Kidney glomerular epithelial cell (primary cell): ENCODE measurements around the gene PTGDS.

Experiments
- DNase-seq: peaks from one replicate; lab custom pipeline; 2025; lab: John Stamatoyannopoulos, UW

The PTGDS gene

DNA sequence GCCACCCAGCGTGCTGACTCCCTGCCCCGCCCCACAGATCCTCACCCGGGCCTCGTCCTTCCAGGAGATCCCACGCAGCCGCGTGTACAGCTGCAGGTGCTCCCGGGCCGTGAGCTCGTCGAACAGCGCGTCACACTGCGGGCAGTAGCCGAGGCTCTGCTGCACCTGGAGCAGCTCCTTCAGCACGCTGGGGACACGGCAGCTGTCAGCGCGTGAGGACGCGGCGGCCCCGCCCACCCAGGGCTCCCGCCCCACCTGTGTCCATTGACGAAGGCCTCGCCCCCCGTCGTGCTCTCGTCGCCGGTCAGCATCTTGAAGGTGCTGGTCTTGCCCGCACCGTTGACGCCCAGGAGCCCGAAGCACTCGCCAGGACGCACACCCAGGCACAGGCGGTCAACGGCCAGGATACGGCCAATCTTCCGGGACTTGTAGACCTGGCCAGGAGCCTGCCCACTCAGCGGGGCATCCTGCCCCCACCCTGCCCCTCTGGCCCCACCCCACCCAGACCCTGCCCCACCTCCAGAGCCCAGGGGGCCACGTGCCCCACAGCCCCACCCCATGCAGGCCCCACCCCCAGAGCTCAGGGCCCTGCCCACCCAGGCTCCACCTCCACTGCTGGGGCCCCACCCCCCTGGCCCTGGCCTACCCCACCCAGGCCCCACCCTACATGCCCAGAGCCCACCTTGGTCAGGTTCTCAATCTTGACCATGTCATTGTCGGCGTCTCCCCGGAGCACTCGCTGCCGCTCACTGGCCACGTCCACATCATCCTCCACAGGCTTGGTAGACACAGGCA lies 32.8 kb downstream of the PTGDS start:
- no peak for DNase-seq

DNA sequence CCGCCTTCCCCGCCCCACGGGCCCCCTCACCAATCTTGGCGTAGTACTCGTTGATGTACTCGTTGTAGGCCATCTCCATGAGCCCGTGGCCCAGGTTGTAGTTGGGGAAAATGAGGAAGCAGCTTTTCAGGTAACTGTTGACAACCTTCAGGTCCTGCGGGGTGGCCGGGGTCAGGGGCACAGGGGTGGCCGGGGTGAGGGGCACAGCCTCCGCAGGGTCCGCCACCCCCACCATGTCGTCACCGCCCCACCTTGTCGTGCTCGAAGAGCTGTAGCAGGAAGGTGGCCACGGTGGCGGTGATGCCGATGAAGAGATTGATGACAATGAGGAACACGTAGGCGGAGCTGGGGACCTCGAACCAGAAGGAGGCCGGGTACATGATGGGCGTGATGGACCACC lies 33.9 kb downstream of the PTGDS start:
- DNase-seq = no peak

DNA sequence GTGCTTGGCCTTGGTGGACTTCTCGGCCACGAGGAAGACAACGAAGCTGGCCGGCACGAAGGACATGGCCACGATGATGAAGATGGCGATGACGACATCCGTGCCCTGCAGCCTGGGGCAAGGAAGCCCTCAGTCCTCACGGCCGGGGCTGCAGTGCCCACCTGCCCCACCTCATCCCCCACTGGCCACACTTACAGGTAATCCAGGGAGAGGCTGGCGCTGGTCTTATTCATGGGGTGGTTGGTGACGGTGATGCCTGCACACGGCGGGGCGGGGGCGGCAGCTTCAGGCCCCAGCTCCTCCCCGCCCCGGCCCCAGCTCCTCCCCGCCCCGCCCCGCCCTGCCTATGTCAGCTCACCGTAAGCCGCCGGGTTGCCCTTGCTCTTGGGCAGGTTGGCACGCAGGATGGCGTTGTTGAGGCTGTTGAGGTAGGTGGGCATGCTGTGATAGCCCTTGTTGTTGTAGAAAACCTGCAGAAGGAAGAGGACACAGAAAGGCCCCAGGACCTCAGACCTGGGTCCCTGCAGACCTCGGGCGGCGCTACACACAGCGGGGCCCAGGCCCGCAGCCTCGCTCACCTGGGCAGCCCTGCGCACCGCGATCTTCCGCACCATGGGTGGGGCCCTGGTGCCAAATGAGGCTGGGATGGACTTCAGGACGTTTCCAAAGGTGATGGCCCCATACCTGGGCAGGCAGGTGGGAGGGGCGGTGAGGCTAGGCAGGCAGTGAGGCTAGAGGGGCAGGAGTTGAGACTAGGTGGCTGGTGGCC lies 34.8 kb downstream of the PTGDS start:
- DNase-seq = no peak

DNA sequence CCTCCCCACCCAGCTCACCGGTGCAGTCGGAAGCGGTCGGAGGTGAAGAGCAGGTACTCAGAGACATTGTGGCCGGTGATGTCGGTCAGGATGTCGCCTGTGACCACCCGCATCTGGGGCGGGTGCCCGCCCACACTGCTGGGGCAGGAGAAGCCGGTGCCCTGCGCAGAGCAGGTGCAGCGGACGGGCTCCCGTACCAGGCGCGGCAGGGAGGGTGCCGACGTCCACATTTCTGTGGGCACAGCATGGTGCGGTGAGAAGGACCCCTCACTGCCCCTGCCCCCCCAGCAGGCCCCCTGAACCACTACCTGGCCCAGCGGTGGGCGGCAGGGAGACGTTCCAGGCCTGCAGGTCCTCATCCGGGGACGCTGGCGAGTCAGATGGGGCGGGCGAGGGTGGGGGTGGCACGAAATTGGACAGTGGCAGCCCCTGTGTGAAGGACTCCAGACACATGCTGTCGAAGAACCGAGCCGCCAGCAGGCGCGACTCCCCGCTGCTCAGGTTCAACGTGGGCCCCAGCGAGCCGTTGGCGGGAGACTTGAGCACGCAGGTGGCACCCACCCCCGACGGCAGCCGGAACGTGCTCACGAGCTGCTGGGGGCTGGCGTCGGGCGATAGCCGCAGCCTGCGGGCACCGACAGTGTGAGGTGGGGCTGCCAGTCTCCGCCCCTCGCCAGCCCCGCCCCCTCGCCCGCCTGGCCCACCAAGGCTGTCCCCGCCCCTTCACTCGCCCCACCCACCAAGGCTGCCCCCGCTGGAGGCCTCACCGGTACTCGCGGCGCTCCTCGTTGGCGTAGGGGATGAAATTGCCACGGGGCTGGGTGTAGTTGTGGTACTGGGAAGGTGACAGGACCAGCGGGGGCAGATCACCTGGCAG lies 35.6 kb downstream of the PTGDS start:
- no peak for DNase-seq

DNA sequence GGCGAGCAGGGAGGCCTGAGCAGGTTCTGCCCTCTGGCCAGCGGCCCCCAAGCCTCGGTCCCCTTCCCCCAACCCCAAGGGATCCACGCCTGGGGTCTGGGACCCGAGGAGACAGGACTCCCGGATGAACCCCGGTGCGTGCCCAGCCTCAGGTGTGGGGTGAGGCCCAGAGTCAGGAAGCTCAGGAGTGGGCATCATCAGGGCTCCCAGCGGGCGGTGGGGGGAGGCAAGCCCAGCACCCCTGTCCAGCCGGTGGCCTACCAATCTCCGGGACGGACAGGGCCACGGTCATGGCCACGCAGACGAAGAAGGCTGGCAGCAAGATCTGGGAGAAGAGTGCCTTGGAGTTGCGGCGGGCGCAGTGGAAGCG lies 36.3 kb downstream of the PTGDS start:
- no peak for DNase-seq

DNA sequence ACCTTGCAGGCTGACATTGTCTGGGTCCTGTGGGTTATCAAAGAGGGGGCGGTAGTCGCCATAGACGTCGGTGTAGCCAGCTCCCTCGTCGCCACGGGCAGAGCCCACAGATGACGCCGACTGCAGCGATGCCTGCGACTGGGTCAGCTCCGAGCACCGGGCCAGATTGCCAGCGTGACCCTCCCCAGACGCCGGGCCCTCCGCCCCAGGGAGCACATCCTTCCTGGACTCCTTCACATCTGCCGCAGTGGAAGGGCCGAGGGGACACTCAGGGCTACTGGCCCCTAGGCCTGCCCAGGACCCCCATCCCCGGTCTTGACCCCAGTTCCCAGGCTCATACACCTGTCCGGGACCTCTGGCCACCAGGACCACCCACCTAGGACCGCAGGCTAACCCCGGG lies 36.9 kb downstream of the PTGDS start:
- no peak for DNase-seq

DNA sequence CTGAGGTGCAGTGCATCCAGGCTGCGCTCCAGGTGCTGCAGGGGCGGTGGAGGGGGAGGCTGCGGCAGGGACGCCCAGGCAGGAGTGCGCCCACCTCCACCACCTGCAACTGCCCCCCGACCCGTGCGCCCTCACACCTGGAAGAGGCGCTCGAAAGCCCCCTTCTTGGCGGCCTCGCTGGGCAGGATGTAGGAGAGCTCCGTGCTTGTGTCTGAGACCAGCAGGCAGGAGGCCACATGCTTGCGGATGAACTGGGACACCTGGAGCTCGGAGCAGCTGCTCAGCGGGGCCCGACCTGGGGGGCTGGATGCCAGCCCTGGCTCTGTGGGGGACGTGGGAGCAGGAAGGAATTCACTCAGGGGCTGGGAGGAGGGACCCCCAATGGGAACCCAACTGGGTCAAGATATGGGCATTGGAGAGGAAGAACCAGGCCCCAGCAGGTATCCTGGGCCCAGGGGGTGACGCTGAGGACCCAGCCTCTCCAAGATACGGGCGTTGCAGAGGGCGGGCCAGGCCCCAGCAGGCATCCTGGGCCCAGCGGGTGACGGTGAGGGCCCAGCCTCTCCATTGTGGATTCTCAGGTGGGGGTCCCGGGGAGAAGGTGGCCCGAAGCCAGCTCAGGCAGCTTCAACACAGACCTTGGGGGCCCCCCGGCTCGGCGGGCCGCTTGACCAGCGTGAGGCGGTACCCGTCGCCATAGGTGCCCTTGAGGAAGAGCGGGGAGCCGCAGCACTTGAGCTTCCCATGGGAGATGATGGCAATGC lies 37.7 kb downstream of the PTGDS start:
- no peak for DNase-seq

DNA sequence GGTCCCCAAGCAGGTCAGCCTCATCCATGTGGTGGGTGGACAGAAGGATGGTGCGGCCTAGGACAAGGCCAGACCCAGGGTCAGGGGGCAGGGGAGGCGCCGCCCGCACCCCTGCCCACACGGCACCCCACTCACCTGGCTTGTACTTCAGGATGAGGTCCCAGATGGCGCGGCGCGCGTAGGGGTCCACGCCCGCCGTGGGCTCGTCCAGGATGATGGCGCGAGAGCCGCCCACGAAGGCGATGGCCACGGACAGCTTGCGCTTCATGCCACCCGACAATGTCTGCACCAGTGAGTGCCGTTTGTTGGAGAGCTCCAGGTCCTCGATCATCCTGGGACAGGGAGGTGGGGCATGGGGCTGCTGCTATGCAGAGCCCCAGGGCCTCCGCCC lies 38.2 kb downstream of the PTGDS start:
- no peak for DNase-seq

DNA sequence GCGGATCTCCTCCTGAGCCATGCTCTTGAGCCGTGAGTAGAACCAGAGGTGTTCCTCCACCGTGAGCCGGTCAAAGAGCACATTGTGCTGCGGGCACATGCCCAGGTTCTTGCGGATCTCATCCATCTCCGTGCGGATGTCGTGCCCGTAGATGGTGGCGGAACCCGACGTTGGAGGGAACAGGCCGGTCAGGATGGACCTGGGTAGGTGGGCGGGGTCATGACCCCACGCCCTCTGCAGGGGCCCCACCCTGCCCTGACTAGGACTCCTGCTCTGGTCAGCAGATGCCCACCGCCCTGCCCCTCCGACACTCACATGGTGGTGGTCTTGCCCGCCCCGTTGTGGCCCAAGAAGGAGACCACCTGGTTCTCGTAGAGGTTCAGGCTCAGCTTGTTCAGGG lies 38.7 kb downstream of the PTGDS start:
- no peak for DNase-seq

DNA sequence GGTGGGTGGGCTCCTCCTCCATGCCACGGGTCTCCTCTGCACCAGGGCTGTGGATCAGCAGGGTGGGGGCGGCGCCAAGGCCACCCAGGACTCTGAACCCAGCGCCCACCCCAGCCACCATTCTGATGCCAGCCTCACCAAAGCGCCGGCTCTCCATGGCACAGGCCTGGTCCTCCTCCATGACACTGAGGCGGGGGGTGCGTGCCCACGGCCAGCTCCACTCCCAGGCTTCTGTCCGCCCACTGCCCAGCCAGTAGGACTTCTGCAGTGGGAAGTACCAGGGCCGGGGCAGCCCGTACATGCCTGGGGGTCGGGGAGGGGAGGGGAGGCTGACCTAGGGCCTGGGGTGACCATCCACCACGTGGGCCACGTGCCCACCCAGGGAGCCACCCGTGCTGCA lies 39.1 kb downstream of the PTGDS start:
- DNase-seq = no peak

DNA sequence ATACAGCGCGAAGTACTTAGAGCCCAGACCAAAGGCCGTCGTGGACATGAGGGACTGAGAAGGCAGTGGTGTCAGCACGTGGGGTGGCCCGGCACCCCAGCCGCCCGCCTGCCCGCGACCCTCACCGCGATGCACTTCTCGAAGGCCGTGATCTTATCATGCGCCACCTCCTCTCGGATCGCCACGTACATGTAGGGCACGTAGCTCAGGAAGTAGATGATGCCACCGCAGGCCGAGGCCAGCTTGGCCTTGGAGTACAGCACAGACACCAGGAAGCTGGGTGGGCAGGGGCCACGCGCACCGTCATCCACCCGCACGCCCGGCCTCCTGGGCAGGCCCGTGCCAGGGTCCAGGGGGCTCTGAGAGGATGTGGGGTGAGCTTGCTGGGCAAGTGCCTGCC lies 39.8 kb downstream of the PTGDS start:
- no peak for DNase-seq

DNA sequence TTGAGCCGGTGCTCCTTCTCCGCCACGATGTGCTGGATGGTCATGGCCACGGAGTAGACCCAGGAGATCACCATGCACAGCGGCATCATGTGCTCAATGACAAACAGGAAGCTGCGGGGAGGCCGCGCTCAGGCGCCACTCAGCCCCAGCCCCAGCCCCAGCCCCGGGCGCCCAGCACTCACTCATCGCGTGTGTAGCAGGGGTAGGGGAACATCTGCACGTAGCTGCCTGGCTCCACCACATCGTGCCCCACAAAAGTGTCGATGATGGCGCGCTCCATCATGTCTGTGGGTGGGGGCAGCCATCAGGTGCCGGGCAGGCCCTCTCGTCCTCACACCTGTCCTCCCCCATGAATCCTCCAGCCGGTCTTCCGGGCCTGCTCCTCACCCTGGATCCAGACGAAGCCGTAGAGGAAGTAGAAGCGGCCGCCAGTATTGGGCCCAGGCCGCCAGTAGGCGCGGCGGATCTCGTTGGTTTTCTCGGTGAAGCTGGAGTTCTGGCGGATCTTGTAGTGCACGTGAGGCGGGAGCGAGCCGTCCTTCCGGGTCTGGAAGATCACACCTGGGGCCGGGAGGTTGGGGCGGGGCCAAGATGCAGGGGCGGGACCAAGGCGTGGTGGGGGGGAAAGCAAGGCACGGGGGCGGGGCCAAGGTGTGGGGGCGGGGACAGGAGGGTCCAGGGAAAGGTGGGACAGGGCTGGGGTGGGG lies 40.6 kb downstream of the PTGDS start:
- no peak for DNase-seq

DNA sequence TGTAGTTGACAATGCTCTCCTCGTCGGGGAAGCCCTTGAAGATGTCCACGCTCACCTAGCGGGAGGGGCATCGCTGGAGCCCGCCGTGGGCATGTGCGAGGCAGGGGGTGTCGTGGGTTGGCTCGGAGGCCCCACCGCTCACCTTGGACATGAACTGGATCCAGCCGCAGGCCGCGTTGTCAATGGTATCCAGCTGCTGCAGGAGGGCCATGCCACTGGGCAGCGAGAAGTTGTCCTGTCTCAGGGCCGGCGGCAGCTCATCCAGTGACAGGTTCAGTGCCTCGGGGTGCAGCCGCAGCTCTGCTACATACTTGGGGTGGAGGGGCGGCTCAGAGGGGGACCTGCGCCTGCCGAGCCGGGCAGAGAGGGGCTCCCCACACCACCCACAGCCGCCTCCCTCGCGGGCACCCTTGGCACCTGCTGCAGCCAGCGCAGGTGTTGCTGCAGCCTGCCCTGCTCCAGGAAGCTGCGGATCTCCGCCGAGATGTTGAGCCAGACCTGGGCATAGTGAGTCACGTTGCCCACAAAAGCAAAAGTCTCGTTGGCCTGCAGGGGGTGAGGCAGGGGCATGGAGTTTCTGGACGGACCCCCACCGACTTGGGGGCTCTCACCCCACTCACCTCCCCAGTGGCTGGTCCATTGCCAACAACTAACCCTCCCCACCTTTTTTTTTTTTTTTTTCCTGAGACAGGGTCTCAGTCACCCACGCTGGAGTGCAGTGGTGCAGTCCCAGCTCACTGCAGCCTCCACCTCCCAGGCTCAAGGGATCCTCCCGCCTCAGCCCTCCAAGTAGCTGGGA lies 41.7 kb downstream of the PTGDS start:
- no peak for DNase-seq

DNA sequence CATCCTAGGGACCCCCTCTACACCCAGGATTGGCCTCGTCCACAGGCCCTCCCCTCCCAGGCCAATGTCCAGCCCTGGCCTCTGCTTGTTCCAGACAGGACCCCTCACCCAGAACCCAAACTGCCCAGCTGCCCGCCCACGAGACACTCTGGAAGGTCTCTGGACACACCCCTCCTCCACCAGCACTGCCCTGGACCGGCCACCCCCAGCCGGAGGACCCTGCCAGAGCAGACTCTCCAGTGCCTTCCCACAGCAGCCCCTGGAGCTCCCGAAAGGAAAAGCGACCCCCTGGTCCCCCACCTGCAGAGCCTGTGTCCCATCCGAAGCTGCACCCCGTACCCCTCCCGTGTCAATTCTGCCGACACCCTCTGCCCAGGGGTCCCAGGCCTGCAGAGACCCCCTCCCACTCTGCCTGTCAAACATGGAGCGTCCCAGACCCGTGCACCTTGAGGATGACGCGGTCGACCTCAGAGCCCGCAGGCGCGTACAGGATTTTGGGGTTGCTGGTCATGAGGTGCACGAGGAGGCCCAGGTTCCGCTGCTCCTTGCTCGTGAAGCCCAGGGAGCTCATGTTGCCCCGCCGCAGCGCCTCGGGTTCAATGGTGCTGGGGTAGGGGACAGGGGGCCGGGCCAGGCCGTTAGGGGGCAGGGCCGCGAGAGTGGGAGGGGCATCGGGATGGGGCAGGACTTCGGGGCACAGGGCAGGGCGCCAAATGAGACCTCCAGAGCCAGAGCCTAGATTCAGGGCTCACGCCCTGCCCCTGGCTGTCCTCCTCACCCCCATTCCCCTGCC lies 42.8 kb downstream of the PTGDS start:
- no peak for DNase-seq

DNA sequence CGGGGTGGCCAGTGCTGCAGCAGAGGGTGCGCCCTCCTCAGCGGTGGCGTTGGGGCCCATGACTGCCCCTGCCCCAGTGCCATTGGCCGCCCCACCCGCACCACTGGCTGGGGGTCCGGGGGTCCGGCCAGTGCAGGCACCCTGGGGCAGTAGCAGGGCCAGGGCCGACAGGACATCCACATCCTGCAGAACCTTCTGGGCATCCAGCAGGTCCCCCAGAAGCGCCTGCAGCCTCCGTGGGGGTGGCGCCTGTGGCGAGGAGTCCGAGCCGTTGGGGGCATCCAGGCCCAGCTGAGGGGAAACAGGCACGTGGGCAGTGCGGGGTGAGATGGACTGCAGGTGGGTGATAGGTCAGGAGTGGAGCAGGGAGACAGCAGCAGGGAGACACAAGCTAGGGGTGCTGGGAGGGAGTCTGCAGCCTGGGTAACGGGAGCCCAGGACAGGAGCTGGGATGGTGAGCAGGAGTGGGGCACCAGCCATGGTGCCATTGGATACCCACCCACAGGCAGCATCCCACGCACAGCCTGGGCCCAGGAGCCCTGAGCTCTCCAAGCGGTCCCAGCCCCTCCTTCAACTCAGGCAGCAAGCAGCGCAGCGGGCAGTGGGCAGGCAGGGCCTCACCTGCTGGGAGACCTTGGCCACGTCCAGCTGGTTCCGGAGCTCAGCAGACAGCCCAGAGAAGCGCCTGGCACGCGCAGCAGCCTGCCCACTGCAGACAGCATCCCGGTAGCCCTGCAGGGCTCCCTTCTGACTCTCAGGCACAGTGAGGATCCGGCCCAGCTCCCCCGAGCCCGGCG lies 43.7 kb downstream of the PTGDS start:
- no peak for DNase-seq

DNA sequence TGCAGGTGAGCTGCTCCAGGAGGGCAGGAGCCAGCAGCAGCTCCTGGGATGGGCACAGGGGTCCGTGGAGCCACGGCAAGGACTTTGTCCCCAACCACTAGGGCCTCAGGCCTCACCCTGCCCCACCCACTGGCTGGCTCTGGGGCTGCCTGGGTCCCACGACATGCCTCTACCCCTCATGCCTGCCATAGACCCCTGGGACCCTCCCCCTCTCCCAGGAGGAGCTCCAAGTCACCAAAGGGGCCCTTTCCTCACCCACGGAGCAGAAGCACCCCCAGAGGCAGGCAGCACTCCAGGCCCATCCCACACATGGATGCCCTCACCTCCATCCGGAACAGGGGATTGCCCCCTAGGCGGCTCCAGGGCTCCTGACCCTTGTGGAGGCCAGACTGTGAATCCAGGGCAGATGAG lies 44.3 kb downstream of the PTGDS start:
- no peak for DNase-seq

DNA sequence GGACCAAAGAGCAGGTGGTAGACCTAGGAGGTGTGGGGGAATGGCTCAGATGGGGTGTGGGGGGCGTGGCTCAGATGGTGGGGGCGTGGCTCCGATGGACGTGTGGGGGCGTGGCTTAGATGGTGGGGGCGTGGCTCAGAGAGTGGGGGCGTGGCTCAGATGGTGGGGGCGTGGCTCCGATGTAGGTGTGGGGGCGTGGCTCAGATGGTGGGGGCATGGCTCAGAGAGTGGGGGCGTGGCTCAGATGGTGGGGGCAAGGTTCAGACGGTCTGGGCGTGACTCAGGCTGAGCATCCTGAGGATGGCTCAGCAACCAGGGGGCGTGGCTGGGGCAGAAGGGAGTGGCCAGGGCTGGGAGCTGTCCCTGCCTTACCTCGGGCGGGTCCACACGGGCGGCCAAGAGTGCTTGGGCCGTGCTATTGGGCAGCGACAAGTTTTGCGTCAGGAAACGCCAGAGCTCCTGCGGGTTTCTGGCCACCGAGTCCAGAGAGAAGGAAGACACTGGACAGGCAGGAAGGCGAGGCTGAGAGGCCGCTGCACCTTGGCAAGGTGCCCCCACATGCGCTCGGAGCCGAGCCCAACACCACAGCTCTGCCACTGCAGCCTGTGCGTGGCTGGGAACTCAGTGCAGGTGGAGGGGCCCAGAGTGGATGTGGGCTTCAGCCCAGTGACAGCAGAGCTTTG lies 44.8 kb downstream of the PTGDS start:
- DNase-seq = peak; percentile 24

DNA sequence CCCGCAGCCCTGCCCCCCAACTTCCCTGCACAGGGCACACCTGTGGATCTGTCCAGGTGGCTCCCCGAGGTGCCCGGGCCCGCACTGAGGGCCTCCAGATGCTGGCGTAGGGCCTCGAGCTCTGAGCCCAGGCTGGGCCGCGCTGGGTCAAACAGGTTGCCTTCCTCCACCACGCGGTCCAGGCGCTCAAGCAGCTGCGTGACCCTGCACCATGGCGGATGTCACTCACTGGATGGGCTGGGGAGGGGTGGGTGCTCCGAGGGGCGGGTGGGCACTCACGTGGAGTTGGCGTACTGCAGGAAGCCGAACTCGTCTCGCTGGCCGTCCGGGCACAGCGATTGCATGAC lies 45.3 kb downstream of the PTGDS start:
- no peak for DNase-seq
